Sciatic nerve (tissue), 2 donors: ENCODE data around the gene KCNA10. TPM values are rescaled to one million over a fixed set of nuclear protein-coding genes. Genes with fewer than 3 reads are reported as not detected.

Experiments
- ATAC-seq: fragments of 200-7000 bp; cut with Tn5 transposase; one replicate; pipeline ENCODE4 v1.9.1; 2020; ENCODE audit warnings: mild to moderate bottlenecking, moderate library complexity
- DNase-seq: peaks from one replicate; pipeline ENCODE4 v3.0.0-alpha.2; 2020; ENCODE audit warnings: low spot score
- intact Hi-C: fragments of 100-400 bp; cut with DNase I; formaldehyde crosslinking; loops from one replicate; pipeline ENCODE4 v1.14.2; 2022
- total RNA-seq: library from RNA; stranded (reverse); fragmentation: NEBNext Ultra II Directional; extraction: Animal tissue kit (Norgen Biotek cat#: 25700); gene quantifications from one replicate; pipeline ENCODE4 v1.2.1, GENCODE V29; 2021
- donor health status: DM: no; HTN: no; CAD: no.
- donor health status: DM: no; HTN: no; CAD: no.

Gene KCNA10
- total RNA-seq, 1 donor from 2014 or later: not detected

- DNase-seq (no peak), ATAC-seq (no peak)
- intact Hi-C loops: no loop called here
These were observed 33.2 kb downstream of the KCNA10 start for GRCh38 chr1:110485725-110486124.

GRCh38 chr1:110484801-110485200, 34.2 kb downstream of the KCNA10 start:
- DNase-seq: no peak
- intact Hi-C loops: no loop called here
- ATAC-seq: no peak

- ATAC-seq (no peak), DNase-seq (no peak)
- intact Hi-C loops: no loop called here
These were observed 35.7 kb downstream of the KCNA10 start for GRCh38 chr1:110483308-110483685.

DNA sequence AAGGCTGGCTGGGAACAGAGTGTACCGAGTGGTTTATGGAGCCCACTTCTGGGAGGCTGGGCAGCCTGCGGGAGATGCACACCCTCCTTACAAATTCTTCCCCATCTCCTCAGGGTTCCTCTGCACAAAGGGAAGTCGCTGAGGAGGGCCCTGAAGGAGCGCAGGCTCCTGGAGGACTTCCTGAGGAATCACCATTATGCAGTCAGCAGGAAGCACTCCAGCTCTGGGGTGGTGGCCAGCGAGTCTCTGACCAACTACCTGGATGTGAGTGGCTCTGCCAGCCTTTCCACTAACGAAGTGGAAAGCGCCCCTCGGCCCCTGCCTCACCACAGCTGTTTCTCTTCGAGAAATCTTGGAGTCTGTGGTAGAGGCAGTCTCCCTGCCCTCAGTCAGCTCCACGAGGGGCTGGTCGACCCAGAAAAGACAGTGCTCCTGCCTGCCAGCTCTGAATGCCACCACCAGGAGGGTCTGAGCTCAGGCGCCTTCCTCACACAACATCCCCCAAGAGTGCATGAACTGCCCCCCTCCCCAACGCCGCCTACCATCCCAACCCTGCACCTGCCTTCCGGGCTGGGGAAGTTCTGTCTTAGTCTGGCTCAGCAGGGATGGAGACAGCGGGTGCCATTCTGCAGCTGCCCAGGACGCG, 36.2 kb downstream of the KCNA10 start:
- DNase-seq (no peak), ATAC-seq (no peak)
- intact Hi-C loops: no loop called here

DNA sequence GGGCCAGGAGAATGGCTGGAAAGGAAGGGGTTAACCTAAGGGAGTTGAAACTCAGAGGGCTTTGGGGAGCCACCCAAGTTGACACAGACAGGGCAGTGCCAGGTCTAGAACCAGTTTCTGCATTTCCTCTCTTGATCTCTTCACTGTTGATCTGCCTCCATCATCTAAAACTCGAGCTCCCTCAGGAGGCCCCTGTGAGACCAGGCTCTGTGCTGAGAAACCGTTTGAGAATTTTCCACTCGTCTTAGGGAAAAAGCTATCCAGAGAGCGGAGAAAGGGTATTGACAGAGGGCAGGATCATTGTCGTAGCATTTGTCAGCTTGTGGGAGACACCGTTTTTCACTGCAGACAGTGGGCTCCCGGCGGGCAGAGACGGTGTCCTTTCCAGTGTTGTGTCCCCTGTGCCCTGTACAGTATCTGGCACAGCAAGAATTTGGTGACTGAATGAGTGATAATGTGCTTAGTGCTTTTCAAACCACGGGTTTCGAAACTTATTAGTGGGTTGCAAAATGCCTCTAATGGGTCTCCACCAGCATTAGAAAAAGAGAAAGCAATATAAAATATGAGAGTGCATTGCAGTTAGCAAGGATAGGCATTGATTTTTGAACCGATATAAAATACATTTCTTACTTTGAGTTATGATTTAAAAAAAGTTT, 36.9 kb downstream of the KCNA10 start:
- intact Hi-C loops: no loop called here
- ATAC-seq: peak; percentile 8
- no peak for DNase-seq

DNA sequence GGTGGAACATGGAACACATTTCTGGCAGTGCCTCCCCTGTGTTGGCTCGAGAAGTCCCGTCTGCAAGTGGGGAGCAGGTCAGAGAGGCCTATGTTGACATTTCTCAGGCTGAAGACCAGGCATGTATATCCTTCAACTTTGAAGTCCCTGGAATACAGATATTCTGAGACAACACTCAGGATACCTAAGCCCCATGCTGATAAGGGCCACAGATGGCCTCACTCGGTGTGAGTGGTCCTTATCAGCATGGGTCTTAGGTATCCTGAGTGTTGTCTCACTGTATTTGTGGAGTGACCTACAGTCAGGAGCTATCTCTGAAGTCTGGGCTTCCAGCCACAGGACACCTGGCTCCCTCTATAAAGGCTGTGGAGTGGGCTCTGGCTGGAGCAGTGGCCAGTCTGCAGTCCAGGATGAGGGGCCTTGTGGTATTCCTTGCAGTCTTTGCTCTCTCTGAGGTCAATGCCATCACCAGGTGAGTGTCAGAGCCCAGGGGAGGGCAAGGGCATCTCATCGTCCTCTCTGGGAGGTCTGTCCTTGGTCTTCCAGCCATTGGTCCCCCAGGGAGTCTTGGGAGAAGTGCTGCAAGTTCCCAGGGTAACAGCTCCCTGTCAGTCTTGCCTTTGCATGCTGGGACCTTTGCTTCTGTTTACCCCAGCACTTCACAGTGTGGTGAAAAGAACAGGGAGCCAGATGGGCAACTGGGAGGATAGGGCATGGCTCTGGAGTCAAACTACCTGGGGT, 38.4 kb downstream of the KCNA10 start:
- DNase-seq (no peak), ATAC-seq (no peak)
- intact Hi-C loops: no loop called here

DNA sequence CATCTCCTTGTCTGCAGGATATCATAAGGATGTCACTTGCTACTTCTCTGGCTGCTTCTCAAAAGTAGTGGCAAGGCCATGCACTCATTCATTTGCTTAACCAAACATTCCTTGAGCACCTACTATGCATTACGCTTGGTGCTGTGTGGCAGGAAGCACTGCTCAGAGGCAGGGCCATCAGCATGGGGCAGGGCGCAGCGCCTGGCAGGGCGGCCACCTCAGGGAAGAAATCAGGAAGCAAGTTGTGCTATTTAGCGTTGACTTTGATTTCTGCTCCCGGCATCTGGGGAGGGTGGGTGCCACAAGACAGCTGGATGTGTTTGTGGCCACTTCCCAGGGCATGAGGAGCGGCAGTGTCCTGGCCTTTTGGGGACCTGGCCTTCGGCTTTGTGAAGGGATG, 40.1 kb downstream of the KCNA10 start:
- ATAC-seq (no peak), DNase-seq (no peak)
- intact Hi-C loops: no loop called here

GRCh38 chr1:110477967-110478640, 40.9 kb downstream of the KCNA10 start:
- DNase-seq (no peak), ATAC-seq (no peak)
- intact Hi-C loops: no loop called here

DNA sequence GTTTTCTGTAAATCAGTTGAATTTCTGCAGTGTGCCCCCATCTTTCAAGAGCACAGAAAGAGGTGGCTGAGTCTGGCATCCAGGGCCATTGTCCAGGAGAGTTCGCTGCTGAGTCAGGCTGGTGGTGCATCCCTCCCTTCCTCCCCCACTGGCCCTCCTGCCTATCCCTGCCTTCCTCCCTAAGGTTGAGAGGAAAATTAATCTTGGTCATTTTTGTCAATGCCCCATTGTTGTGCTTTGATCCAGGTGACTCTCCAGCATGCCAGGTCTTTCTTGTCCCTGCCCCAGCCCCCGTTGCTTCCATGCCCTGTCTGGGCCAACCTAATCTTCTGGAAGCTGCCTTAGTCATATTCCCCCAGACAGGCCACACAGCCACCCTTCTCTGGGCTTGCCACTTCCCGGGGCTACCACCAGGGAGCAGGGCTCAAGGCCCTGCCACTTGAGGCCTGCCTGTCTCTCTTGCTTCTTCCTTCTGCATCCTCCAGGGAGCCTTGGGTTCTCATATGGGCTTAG, 41.5 kb downstream of the KCNA10 start:
- intact Hi-C loops: no loop called here
- DNase-seq (no peak), ATAC-seq (no peak)

GRCh38 chr1:110477041-110477440, 41.9 kb downstream of the KCNA10 start:
- intact Hi-C loops: no loop called here
- no peak for DNase-seq
- ATAC-seq: no peak

DNA sequence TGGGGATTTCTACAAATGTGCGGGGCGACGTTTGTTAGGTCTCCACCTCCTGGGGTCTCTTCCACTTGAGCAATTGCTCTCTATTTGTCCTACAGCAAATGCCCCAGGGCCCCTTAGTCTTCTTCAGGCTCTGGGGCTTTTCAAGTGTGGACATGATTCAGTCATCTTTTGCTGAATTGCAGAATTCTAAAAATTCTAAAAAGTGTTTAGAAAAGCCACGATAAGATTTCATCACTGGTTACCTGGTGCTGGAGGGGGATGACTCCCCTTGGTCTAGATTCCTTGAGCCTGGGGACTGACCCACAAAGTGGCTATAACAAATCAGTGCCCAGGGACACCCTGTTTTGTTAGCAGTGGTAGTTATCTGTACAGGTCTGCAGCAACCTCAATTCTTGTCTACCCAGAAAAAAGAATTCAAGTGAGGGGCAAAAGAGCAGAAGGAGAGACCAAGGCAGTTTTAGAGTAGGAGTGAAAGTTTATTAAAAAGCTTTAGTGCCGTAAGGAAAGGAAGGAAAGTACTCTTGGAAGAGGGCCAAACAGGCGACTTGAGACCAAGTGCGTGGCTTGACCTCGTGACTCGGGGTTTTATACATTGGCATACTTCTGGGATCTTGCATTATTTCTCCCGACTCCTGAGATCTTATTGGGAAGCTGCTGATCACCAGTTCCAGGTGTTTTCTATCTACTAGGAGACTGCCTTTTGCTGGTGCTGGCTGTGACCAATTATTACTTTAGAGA, 42.8 kb downstream of the KCNA10 start:
- intact Hi-C loops: no loop called here
- DNase-seq (no peak), ATAC-seq (no peak)

GRCh38 chr1:110475362-110476027, 43.5 kb downstream of the KCNA10 start:
- DNase-seq: no peak
- intact Hi-C loops: no loop called here
- ATAC-seq: no peak

DNA sequence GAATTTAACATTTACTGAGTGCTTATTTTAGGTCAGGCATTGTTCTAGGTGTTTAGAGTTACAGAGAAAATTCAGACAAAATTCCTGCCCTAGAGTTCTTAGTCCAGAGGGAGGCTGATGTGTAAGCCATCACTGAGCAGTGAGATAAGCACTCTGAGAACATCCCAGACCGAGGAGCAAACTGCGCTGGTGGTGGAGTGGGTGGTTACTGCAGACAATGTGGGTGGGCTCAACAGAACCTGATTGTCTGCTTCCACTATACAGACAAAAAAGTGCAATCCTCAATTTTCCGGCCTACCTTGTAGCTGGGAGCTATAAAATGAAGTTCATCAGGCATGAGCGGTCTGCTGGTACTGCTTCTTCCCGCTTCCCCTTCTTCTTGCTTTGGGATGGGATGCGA, 44.5 kb downstream of the KCNA10 start:
- DNase-seq (no peak), ATAC-seq (no peak)
- intact Hi-C loops: no loop called here

DNA sequence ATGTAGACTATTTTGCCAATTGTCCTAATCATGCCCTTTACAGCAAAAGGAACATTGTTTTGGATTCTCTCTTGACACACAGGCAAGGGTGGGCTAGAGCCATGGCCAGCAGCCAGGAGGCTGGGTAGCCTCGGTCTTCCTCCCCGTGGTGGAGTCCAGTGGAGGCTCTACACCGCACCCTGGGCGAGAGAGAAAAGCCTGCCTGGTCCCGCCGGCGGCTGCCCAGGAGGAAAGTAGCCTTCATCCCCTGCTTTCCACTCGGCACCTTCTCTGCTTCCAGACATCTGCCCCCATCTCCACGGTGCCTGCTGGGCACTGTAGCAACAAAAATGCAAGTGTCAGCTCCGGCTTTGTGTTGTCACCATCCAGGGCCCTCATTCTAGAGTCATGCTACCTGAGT, 46.4 kb downstream of the KCNA10 start:
- ATAC-seq: no peak
- intact Hi-C loops: no loop called here
- DNase-seq: no peak

GRCh38 chr1:110471131-110471530, 47.8 kb downstream of the KCNA10 start:
- no peak for DNase-seq
- intact Hi-C loops: no loop called here
- ATAC-seq: no peak
